Right hindlimb (tissue), 1 donor: Measurements from ENCODE around the gene HEPN1.
A peak's percentile ranks its signal among the peaks of the same experiment; 100 is the strongest.

Experiments
- DNase-seq: peaks from one replicate; pipeline ENCODE4 v3.0.0-alpha.2; 2018

The HEPN1 gene

GRCh38 chr11:124918950-124919349, at the start of gene HEPN1:
TSS of gene HEPN1 (plus strand) at chr11:124919250.
- DNase-seq: no peak

DNA sequence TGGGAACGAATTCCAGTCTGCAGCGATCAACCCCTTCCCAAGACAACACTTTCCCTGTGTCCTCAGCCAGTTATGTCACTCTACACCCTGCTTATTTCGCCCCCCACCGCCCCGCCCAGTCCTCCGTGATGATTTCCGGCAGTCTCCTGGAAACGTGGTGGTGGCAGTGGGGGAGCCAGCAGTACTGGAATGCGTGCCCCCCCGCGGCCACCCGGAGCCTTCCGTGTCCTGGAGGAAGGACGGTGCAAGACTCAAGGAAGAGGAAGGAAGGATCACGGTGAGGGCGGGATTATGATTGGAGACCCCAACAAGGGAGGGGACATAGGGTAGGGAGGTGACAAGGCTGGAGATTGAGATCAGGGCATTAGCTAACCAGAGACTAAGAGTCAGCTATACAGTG, 49.7 kb upstream of the HEPN1 start:
- no peak for DNase-seq

- no peak for DNase-seq
Measured at GRCh38 chr11:124869856-124870387, 49.1 kb upstream of the HEPN1 start.

DNA sequence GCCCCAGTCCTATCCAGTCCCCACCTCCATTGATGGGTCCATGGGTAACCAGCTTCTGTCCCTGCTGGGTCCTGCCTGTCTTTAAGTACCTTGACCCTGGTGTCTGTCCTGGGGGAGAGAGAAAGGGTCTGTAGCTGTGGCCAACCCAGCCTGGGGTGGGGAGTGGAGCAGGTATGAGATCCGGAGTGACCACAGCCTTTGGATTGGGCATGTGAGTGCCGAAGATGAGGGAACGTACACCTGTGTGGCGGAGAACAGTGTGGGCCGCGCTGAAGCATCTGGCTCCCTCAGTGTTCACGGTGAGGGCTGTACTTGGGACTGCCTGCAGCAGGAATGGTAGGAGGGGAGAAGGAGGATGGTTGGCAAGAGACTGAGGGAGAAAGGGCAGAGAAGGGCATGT, 48.6 kb upstream of the HEPN1 start:
- DNase-seq: no peak

DNA sequence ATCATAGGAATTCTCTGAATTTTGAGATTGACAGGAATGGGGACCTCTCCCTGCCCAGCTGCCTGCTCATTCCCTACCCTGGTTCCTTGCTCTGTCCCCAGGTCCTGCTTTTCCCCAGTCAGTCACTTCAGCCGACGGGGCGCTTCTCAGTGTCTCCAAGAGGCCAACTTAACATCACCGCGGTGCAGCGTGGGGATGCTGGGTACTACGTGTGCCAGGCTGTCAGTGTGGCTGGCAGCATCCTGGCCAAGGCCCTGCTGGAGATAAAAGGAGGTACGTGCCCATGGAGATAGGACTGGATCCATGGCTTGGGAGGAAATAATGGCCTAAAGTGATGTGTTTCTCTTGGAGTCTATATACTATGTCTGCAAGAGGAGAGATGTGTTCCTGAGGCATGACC, 46.8 kb upstream of the HEPN1 start:
- no peak for DNase-seq

- DNase-seq: no peak
Measured at GRCh38 chr11:124872741-124873140, 46.3 kb upstream of the HEPN1 start.

- no peak for DNase-seq
Measured at GRCh38 chr11:124873951-124874350, 45.1 kb upstream of the HEPN1 start.

GRCh38 chr11:124874571-124875255, 44.3 kb upstream of the HEPN1 start:
- no peak for DNase-seq

GRCh38 chr11:124875401-124875800, 43.6 kb upstream of the HEPN1 start:
- DNase-seq: no peak

DNA sequence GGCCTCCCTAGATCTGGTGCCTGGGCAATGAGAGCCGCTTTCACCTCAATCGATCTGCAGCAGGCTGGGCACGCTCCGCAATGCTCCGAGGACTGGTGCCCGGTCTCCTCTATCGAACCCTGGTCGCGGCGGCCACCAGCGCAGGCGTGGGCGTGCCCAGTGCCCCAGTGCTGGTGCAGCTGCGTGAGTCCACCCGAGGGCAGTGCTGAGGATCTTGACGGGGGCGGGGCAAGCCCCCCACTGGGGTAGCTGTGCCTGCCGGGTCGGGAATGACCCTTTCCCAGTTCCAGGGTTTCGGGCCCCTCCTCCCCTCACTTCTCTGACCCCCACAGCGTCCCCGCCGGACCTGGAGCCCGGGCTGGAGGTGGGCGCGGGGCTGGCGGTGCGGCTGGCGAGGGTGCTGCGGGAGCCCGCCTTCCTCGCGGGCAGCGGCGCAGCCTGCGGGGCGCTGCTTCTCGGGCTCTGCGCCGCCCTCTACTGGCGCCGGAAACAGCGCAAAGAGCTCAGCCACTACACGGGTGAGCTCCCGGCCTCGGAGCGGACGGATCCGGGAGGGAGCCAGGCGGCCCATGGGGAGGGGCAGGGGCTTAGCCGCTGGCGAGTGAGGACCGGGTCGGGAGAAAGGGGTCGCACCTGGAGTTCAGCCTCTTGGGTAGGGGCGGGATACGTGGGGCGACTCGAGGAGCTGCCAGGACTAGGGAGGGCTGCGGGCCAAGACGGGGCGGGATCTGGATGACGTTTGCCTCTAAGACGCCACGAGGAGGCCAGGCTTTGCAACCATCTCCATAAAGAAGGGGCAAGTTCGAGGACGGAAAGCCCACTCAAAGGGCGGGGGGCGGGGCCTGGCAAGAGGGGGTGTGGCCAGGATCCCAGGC, 42.9 kb upstream of the HEPN1 start:
- peak; percentile 96 for DNase-seq

GRCh38 chr11:124876818-124877630, 42.0 kb upstream of the HEPN1 start:
- DNase-seq: no peak

- DNase-seq: no peak
Measured at GRCh38 chr11:124877631-124877909, 41.5 kb upstream of the HEPN1 start.

- DNase-seq: no peak
Measured at GRCh38 chr11:124877910-124878758, 40.9 kb upstream of the HEPN1 start.

GRCh38 chr11:124878759-124879492, 40.1 kb upstream of the HEPN1 start:
- DNase-seq: no peak

- no peak for DNase-seq
Measured at GRCh38 chr11:124879493-124880289, 39.4 kb upstream of the HEPN1 start.

DNA sequence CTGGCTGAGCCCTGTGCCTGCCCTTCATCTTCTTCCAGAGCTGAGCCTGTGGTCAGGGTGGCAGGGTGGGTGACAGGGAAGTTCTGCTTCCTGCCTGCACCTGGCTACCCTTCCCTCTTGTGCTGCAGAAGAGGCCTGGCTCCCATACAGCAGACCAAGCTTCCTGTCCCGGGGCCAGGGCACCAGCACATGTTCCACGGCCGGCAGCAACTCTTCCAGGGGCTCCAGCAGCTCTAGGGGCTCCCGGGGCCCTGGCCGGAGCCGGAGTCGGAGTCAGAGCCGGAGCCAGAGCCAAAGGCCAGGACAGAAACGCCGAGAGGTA, 38.8 kb upstream of the HEPN1 start:
- DNase-seq: no peak

DNA sequence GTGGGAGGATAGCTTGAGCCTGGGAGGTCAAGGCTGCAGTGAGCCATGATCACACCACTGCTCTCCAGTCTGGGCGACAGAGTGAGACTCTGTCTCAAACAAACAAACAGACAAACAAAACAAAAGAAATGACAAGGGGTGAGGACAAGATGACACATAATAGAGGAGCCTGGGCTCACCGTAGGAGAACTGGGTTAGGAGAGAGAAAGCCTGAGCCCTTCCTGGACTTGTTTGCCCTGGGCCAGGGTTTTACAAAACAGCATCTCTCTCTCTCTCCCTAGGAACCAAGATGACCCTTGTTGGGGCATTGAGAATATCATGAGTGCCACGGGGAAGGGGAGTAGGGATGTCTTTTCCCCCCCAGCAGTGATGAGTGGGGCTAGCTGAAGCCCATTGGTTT, 38.1 kb upstream of the HEPN1 start:
- no peak for DNase-seq

GRCh38 chr11:124882339-124883071, 36.5 kb upstream of the HEPN1 start:
- DNase-seq: no peak

GRCh38 chr11:124884340-124884739, 34.7 kb upstream of the HEPN1 start:
- DNase-seq: no peak

DNA sequence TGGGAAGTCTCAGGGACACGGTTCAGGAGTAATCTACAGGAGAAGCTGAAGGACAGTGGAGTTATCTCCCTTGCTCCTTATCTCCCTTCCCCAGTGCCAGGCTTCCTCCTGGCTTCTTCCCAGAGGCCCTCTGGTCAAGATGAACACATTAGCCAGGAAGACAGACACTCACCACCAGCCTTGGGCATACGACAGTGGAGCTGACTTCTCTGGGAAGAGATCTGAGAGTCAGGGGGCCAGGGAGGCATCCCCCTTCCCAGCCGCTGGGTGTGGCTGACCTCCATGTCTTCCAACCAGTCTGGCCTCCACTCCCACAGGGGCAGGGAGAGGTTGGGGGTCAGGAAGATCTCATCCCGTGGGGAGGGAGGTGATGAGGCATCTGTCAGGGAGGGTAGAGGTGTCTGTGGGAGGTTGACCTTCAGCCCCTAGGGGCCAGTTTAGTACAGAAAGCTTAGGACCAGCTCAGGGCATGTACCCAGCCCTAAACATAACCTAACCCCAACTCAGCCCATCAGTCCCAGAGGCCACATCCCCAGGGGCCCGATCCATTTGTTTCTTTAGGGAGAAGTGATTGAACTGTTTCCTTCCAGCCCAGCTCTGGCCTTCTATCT, 34.1 kb upstream of the HEPN1 start:
- DNase-seq: no peak
